Stomach smooth muscle (tissue), 2 donors: ENCODE measurements around the gene AJAP1.

ENCODE experiments used
- H3K27ac ChIP-seq: one replicate; pipeline ENCODE4 v1.7.0; 2013; ENCODE audit warnings: mild to moderate bottlenecking, low read length, inconsistent platforms
- H3K27me3 ChIP-seq, 2 donors: one replicate each; pipeline ENCODE4 v1.7.0; 2013; ENCODE audit warnings: low read length in 2 of 2; ENCODE audit not compliant: insufficient read depth in 2 of 2, control insufficient read depth in 1 of 2
- H3K36me3 ChIP-seq, 2 donors: one replicate each; pipeline ENCODE4 v1.7.0; 2013; ENCODE audit warnings: low read length in 2 of 2; ENCODE audit not compliant: control insufficient read depth in 2 of 2, insufficient read depth in 2 of 2
- H3K4me1 ChIP-seq: one replicate; pipeline ENCODE4 v1.7.0; 2013; ENCODE audit warnings: low read length; ENCODE audit not compliant: control insufficient read depth, insufficient read depth
- H3K4me3 ChIP-seq, 2 donors: one replicate each; pipeline ENCODE4 v1.7.0; 2013; ENCODE audit warnings: low read length in 2 of 2
- H3K9ac ChIP-seq, 2 donors: one replicate each; pipeline ENCODE4 v1.7.0; 2013; ENCODE audit warnings: low read length in 2 of 2, mild to moderate bottlenecking in 1 of 2
- H3K9me3 ChIP-seq, 2 donors: one replicate each; pipeline ENCODE4 v1.7.0; 2013; ENCODE audit warnings: low read length in 2 of 2; ENCODE audit not compliant: control insufficient read depth in 2 of 2
- donor health status: healthy.
- donor health status: Pancreatic carcinoma.

AJAP1 gene, protein sequence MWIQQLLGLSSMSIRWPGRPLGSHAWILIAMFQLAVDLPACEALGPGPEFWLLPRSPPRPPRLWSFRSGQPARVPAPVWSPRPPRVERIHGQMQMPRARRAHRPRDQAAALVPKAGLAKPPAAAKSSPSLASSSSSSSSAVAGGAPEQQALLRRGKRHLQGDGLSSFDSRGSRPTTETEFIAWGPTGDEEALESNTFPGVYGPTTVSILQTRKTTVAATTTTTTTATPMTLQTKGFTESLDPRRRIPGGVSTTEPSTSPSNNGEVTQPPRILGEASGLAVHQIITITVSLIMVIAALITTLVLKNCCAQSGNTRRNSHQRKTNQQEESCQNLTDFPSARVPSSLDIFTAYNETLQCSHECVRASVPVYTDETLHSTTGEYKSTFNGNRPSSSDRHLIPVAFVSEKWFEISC

DNA sequence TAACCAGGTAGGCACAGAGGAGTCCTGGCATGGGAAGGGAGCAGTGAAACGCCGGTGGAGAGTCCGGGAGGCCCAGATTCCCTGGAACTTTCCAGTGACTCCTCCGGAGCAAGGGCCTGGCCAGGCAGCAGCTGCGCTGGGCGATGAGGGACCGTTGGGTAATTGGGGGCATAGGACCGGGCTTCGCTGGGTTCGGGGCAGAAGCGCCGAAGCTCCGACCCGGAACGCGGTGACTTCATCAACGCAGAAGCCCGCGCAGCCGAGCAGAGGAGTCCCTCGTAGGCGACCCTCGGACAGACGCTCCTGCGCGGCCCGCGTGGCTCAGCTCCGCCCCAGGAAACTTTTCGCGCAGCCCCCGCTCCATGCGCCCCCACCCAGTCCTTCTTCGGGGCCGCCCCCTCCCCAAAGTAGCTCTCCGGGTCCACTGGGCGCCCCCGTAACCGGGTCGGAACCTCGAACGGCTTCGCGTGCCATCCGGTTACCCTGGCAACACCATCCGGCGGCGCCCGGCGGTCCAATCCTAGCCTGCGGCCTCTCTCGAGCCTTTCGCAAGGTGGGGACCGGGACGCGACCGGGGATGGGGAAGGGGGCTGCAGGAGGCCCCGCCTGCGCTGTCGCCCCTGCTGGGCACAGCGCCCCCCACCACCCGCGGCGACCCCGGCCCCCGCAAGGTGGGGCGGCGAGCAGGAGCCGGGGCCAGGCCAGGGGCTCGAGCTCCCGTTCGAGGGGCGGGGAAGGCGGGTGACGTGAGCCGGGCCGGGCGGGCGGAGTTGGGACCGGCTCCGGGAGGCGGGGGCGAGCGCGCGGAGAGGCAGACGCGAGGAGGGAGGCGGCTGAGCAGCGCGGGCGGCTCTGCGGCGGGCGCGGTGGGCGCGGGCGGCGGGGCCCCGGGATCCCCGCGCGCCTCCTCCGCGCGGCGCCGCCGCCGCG lies at the start of gene AJAP1:
Gene AJAP1 (plus strand): TSS at position 814 of the 930 bp plus-strand sequence. CDS start 817 bp downstream, outside the sequence.
- H3K9ac ChIP-seq = no peak within 1 kb of the TSS
- peak within 1 kb of the TSS in 1 of 2 donors; percentile 47 for H3K4me3 ChIP-seq
- H3K27ac ChIP-seq = no peak within 1 kb of the TSS
- no peaks in the 10 kb centered on the region for H3K36me3 ChIP-seq
- H3K4me1 ChIP-seq = peaks cover 15% of the 10 kb centered on the region
- no peaks in the 10 kb centered on the region for H3K9me3 ChIP-seq
- H3K27me3 ChIP-seq = peaks cover 47 to 54% of the 10 kb centered on the region in 2 donors

- no peaks in the 10 kb centered on the region for H3K4me1 ChIP-seq
- H3K27me3 ChIP-seq = peaks cover 12 to 37% of the 10 kb centered on the region in 2 donors
- H3K27ac ChIP-seq = no peak overlapping the region
- no peak overlapping the region for H3K4me3 ChIP-seq
- H3K9me3 ChIP-seq = peaks cover 2 to 12% of the 10 kb centered on the region in 2 donors
- no peak overlapping the region for H3K9ac ChIP-seq
- no peaks in the 10 kb centered on the region for H3K36me3 ChIP-seq
Measured at GRCh38 chr1:4605158-4605557, 49.3 kb upstream of the AJAP1 start.

- peaks cover 9 to 16% of the 10 kb centered on the region in 2 donors for H3K9me3 ChIP-seq
Measured at GRCh38 chr1:4611563-4612341, 42.7 kb upstream of the AJAP1 start.

GRCh38 chr1:4612991-4613390 lies 41.4 kb upstream of the AJAP1 start:
- H3K4me3 ChIP-seq = no peak overlapping the region
- no peaks in the 10 kb centered on the region for H3K36me3 ChIP-seq
- H3K9me3 ChIP-seq = peaks cover 9 to 14% of the 10 kb centered on the region in 2 donors
- H3K4me1 ChIP-seq = no peaks in the 10 kb centered on the region
- H3K27me3 ChIP-seq = peaks cover 2 to 5% of the 10 kb centered on the region in 2 donors
- no peak overlapping the region for H3K27ac ChIP-seq
- H3K9ac ChIP-seq = no peak overlapping the region

More at GRCh38 chr1:4611563-4612341, 42.7 kb upstream of the AJAP1 start:
- Histone ChIP-seq H3K9ac (no peak overlapping the region), H3K27me3 (peaks cover 2 to 7% of the 10 kb centered on the region in 2 donors), H3K36me3 (no peaks in the 10 kb centered on the region), H3K4me3 (no peak overlapping the region), H3K27ac (no peak overlapping the region), H3K4me1 (no peaks in the 10 kb centered on the region)

- no peaks in the 10 kb centered on the region for H3K36me3 ChIP-seq
- no peak overlapping the region for H3K9ac ChIP-seq
- H3K27me3 ChIP-seq = peaks cover 2 to 5% of the 10 kb centered on the region in 2 donors
- no peak overlapping the region for H3K27ac ChIP-seq
- no peak overlapping the region for H3K4me3 ChIP-seq
- peaks cover 9 to 13% of the 10 kb centered on the region in 2 donors for H3K9me3 ChIP-seq
- H3K4me1 ChIP-seq = no peaks in the 10 kb centered on the region
Measured at GRCh38 chr1:4613606-4614370, 40.6 kb upstream of the AJAP1 start.

- H3K27me3 ChIP-seq = peaks cover 2 to 5% of the 10 kb centered on the region in 2 donors
- H3K4me3 ChIP-seq = no peak overlapping the region
- H3K4me1 ChIP-seq = no peaks in the 10 kb centered on the region
- H3K9ac ChIP-seq = no peak overlapping the region
- H3K27ac ChIP-seq = no peak overlapping the region
- H3K9me3 ChIP-seq = peaks cover 9 to 10% of the 10 kb centered on the region in 2 donors
- no peaks in the 10 kb centered on the region for H3K36me3 ChIP-seq
Measured at GRCh38 chr1:4614371-4615137, 39.9 kb upstream of the AJAP1 start.

- Histone ChIP-seq H3K9me3 (peaks cover 5 to 8% of the 10 kb centered on the region in 2 donors), H3K27ac (no peak overlapping the region), H3K4me1 (no peaks in the 10 kb centered on the region), H3K27me3 (peaks cover 2 to 5% of the 10 kb centered on the region in 2 donors), H3K9ac (no peak overlapping the region), H3K4me3 (no peak overlapping the region), H3K36me3 (no peaks in the 10 kb centered on the region)
Measured at GRCh38 chr1:4615138-4615470, 39.3 kb upstream of the AJAP1 start.

- H3K9ac ChIP-seq = no peak overlapping the region
- peaks cover 2 to 5% of the 10 kb centered on the region in 2 donors for H3K27me3 ChIP-seq
- H3K4me1 ChIP-seq = no peaks in the 10 kb centered on the region
- H3K4me3 ChIP-seq = no peak overlapping the region
- H3K9me3 ChIP-seq = peaks cover under 1 to 4% of the 10 kb centered on the region in 2 donors
- no peaks in the 10 kb centered on the region for H3K36me3 ChIP-seq
- no peak overlapping the region for H3K27ac ChIP-seq
Measured at GRCh38 chr1:4615501-4615900, 38.9 kb upstream of the AJAP1 start.

- Histone ChIP-seq H3K27me3 (peaks cover 2 to 5% of the 10 kb centered on the region in 2 donors), H3K9ac (no peak overlapping the region), H3K4me3 (no peak overlapping the region), H3K27ac (no peak overlapping the region), H3K9me3 (no peaks in the 10 kb centered on the region), H3K36me3 (no peaks in the 10 kb centered on the region), H3K4me1 (no peaks in the 10 kb centered on the region)
Measured at GRCh38 chr1:4616831-4617465, 37.5 kb upstream of the AJAP1 start.
